ENCODE data around the gene DYNLT2. TPM values are rescaled to one million over a fixed set of nuclear protein-coding genes. Genes with fewer than 3 reads are reported as not detected.

Gene DYNLT2
- total and polyA plus RNA-seq, 2 of the 13 experiments (the other 11 are each of a cell fraction or from before 2014, with no cell fraction given), result 2.1 to 4.3 TPM

DNA sequence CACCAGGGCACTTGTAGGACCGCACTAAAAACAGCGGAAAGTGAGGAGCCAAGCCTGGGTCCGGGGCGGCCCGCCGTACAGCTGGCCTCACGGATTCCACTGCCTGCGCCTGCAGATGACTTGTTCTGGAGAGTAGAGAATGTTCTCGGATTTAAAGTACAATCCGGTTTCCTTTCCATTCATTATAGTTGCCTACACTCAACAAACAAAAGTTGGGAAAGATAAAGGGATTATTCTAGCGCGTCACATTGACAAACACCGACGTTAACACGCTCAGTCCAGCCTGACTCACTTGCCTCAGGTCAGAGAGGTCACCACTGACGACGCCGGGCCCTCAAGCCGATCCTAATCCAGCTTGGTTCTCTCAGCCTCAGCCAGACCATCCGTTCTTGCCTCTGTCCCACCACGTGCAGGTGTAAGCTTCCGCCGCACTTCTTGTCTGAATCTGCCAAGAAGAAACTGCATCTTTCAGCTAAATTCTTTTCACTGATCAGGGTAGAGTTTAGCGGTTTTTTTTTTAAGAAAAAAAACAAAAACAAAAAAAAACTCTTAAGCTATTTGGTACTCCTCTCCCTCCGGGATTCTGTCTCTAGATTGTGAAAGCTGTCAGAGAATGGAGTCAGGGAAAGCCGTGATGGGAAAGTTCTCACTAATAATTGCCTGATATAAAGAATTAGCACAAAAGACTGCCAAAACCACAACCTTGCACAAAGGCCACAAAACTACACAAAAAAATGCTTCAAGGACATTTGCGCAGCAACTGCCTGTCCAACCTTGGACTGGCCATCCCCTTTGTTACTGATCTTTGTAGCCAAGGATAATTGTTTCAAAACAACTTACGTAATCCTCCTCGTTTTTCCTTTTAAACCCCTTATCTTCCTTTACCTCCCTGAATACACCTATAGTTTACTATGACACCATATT lies 26.0 kb downstream of the DYNLT2 start (continued):
- TF ChIP-seq NFAT5 (CRISPR knock-in tag; IDR thresholded peaks at IDR 0.05), result peak; percentile 54
- TF ChIP-seq POLR2AphosphoS5 (IDR thresholded peaks at IDR 0.05; ENCODE audit: low read depth, low read length), result peak; percentile 62
- peak; percentile 62 for TF ChIP-seq ZNF292 (CRISPR knock-in tag; IDR thresholded peaks at IDR 0.05; ENCODE audit: borderline replicate concordance, low read depth)
- TF ChIP-seq GLMP (CRISPR knock-in tag; IDR thresholded peaks at IDR 0.05; ENCODE audit: borderline replicate concordance), result 0 out of 2 replicates have a peak, but pooled peaks have one; percentile 36
- TF ChIP-seq ZSCAN22 (CRISPR knock-in tag; IDR thresholded peaks at IDR 0.05), result no peak
- peak; percentile 10; the same call in 1 of the 2 replicates for TF ChIP-seq ZSCAN12 (CRISPR knock-in tag; IDR thresholded peaks at IDR 0.05)
- peak; percentile 56; the same call in 1 of the 2 replicates for TF ChIP-seq TFE3 (CRISPR knock-in tag; IDR thresholded peaks at IDR 0.05)
- 0 out of 2 replicates have a peak, but pooled peaks have one; percentile 50 for TF ChIP-seq ZNF816 (CRISPR knock-in tag; IDR thresholded peaks at IDR 0.05; ENCODE audit: borderline replicate concordance)
- no peak for TF ChIP-seq ZKSCAN1 (IDR thresholded peaks at IDR 0.05; ENCODE audit: low read length)
- TF ChIP-seq ESRRA (CRISPR knock-in tag; IDR thresholded peaks at IDR 0.05; ENCODE audit: low read depth), result peak; percentile 84
- no peak; the same call in none of the 2 replicates for TF ChIP-seq ZNF138 (CRISPR knock-in tag; IDR thresholded peaks at IDR 0.05; ENCODE audit: low read depth)
- TF ChIP-seq REPIN1 (CRISPR knock-in tag; IDR thresholded peaks at IDR 0.05; ENCODE audit: borderline replicate concordance, low read depth), result no peak; the same call in none of the 2 replicates
- TF ChIP-seq, protein P1, sequence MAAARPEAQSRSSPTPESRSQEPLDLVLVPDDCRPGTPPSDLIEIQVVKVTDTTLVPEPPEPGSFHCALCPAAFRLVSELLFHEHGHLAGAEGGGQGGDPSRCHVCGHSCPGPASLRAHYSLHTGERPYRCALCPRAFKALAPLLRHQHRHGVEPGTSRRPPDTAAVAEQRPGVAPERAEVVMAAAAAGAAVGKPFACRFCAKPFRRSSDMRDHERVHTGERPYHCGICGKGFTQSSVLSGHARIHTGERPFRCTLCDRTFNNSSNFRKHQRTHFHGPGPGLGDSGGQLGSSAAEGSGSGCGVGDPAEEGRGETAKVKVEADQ (CRISPR knock-in tag; IDR thresholded peaks at IDR 0.05; ENCODE audit: borderline replicate concordance), result peak; percentile 72
- TF ChIP-seq, protein P2, sequence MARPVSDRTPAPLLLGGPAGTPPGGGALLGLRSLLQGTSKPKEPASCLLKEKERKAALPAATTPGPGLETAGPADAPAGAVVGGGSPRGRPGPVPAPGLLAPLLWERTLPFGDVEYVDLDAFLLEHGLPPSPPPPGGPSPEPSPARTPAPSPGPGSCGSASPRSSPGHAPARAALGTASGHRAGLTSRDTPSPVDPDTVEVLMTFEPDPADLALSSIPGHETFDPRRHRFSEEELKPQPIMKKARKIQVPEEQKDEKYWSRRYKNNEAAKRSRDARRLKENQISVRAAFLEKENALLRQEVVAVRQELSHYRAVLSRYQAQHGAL (CRISPR knock-in tag; IDR thresholded peaks at IDR 0.05; ENCODE audit: not compliant biosample characterization), result peak; percentile 22

Measured in HepG2 (cell line).